ENCODE results near the gene MFSD12. TPM values are rescaled to one million over a fixed set of nuclear protein-coding genes. Genes with fewer than 3 reads are reported as not detected.

Gene MFSD12
- total RNA-seq (2014; rRNA removed; shearing (Covaris generic)), result 74.4 and 79.4 TPM in 2 replicates
- total RNA-seq (2022), result 72.6 and 78.8 TPM in 2 replicates
- Bru-seq, nascent RNA, result percentile 54 among the genes with signal in this experiment
- percentile 67 among the genes with signal in this experiment for BruChase-seq, experiment 1, labeled RNA remaining after a 6-hour chase
- BruChase-seq, experiment 2, labeled RNA remaining after a 2-hour chase, result percentile 67 among the genes with signal in this experiment
- long read RNA-seq, transcript MFSD12-201 (10 exons, 2,124 nt), result major isoform, 9 of 29 reads
- long read RNA-seq, partial matches to known transcripts, result 1 of 29 reads
- long read RNA-seq, other reads (novel, unspliced or antisense), result 19 of 29 reads

DNA sequence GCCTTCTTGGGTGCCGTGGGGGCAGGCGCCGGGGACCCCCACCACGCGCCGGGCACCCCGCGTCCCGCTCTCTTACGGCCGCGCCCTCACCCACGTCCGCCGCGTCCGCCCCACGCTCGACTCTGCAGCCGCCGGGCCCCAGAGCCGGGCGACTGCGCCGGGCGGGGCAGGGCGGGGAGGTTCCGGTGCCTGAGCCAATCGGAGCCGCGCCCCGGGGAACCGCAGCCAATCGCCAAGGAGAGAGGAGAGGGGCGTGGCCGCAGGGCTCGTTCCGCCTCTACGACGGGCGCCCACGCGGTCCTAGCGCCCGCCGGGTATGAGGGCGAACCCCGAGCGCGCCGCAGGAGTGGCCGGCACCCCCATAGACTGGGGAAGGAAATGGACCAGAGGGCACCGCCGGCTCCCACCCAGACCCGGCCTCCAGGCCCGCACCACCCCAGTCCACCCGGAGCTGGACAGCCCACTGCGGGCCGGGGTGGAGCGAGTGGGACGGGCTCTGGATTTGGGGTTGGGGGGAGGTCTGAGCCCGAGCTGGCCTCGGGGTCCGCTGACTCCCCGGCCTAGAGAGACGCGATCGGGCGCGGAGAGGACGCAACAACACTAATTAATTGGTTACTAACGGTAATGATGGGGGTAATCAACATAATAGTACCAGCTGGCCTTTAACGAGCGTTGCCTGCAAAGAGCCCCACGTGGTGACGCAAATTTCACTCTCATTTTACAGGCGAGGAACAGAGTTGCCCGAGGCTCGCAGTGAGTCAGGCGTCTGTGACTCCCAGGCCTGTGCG is at the start of gene MFSD12:
Gene MFSD12 (minus strand): TSS at position 126 of the 788 bp plus-strand sequence. CDS start 183 bp downstream, outside the sequence.
- TSS peak; percentile 79 for BruUV-seq (replicated peaks)
- H3K4me1 ChIP-seq (ENCODE audit: insufficient read depth, low read length, poor library complexity, severe bottlenecking), result peaks cover 74% of the 10 kb centered on the region
- DNase-seq (ENCODE audit: low spot score), result peak; percentile 95
- H3K4me2 ChIP-seq (ENCODE audit: low read length), result peak within 1 kb of the TSS; percentile 91
- H4K20me1 ChIP-seq (ENCODE audit: insufficient read depth, low read length), result 0 out of 2 replicates have a peak, but pooled peaks cover 4% of the 10 kb centered on the region
- no peaks in the 10 kb centered on the region for H3K9me3 ChIP-seq (ENCODE audit: low read length)
- peak within 1 kb of the TSS; percentile 82 for H2AFZ ChIP-seq (ENCODE audit: low read length)
- ChIA-PET POLR2A (interaction anchor here (0.6 to 1.6 kb wide), 2 partner anchors 16 to 260 kb away, joined by 3 to 5 read pairs; no protein-coding TSS in a partner anchor), CTCF (ENCODE audit: unreplicated experiment) (interaction anchor here (0.6 kb wide), 1 partner anchor 31 kb away, joined by 3 read pairs; no protein-coding TSS in a partner anchor)
- H3K79me2 ChIP-seq (ENCODE audit: insufficient read depth, low read depth, low read length), result peaks cover 39% of the 10 kb centered on the region; the same call in 1 of the 2 replicates
- no peaks in the 10 kb centered on the region for H3K9me2 ChIP-seq (ENCODE audit: insufficient read depth, low read length)
- intact Hi-C loops (cut with micrococcal nuclease; ENCODE audit: unreplicated experiment), result loop anchor here (1.0 kb wide), 1 partner anchor 15 kb away; the partner anchor contains the start of gene HMG20B
- H3K27ac ChIP-seq (ENCODE audit: low read depth, low read length, poor library complexity, severe bottlenecking), result peak within 1 kb of the TSS; percentile 51
- peak within 1 kb of the TSS; percentile 72 for H3K4me3 ChIP-seq (ENCODE audit: low read depth, low read length, poor library complexity, severe bottlenecking)
- no peak for TF ChIP-seq EZH2phosphoT487 (IDR thresholded peaks at IDR 0.05; ENCODE audit: borderline replicate concordance, low read depth, low read length)
- TF ChIP-seq, protein P1, sequence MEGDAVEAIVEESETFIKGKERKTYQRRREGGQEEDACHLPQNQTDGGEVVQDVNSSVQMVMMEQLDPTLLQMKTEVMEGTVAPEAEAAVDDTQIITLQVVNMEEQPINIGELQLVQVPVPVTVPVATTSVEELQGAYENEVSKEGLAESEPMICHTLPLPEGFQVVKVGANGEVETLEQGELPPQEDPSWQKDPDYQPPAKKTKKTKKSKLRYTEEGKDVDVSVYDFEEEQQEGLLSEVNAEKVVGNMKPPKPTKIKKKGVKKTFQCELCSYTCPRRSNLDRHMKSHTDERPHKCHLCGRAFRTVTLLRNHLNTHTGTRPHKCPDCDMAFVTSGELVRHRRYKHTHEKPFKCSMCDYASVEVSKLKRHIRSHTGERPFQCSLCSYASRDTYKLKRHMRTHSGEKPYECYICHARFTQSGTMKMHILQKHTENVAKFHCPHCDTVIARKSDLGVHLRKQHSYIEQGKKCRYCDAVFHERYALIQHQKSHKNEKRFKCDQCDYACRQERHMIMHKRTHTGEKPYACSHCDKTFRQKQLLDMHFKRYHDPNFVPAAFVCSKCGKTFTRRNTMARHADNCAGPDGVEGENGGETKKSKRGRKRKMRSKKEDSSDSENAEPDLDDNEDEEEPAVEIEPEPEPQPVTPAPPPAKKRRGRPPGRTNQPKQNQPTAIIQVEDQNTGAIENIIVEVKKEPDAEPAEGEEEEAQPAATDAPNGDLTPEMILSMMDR (conservative IDR thresholded peaks at IDR 0.05; ENCODE audit: low read length), result no peak
- no peaks in the 10 kb centered on the region; the same call in 1 of the 2 replicates for H3K36me3 ChIP-seq (ENCODE audit: insufficient read depth, low read length)

DNA sequence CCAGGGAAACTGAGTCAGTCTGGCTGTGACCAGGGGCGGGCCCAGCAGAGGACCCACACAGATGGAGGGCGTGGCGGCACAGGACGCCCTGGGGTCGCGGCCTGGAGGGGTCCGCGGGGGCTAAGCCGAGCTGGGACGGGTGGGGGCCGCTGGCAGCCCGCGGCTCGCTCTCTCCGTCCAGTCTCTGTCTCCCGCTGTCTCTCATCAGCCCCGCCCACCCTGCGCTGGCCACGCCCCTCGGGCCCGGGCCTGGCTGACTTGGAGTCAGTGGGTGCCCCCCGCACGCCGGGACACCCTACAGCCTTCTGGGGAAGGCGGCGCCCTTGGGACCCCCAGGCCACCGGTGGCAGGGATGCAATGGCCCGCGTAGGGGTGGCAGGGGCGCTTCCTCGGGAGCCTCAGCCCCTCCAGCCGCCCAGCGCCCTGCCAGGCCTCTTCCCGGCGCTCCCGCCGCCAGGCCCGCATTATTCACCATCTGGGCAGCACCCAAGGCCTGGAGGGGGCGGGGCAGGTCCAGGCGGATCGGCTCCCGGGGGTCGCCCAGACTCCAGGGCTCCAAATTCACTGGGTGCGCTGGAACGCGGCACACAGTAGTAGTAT is 49.4 kb upstream of the MFSD12 start, which contains the start of gene TBXA2R:
Gene TBXA2R (minus strand): TSS at position 186 of the 600 bp plus-strand sequence. CDS start 6,241 bp downstream, outside the sequence.
- Histone ChIP-seq H3K9me3 (ENCODE audit: low read length) (no peaks in the 10 kb centered on the region), H3K36me3 (ENCODE audit: insufficient read depth, low read length) (peaks cover 23% of the 10 kb centered on the region), H2AFZ (ENCODE audit: low read length) (peak within 1 kb of the TSS; percentile 42; the same call in 1 of the 2 replicates), H3K4me2 (ENCODE audit: low read length) (no peak within 1 kb of the TSS), H3K27ac (ENCODE audit: low read depth, low read length, poor library complexity, severe bottlenecking) (no peak within 1 kb of the TSS), H3K4me1 (ENCODE audit: insufficient read depth, low read length, poor library complexity, severe bottlenecking) (peaks cover 21% of the 10 kb centered on the region), H3K4me3 (ENCODE audit: low read depth, low read length, poor library complexity, severe bottlenecking) (no peak within 1 kb of the TSS), H4K20me1 (ENCODE audit: insufficient read depth, low read length) (no peaks in the 10 kb centered on the region), H3K79me2 (ENCODE audit: insufficient read depth, low read depth, low read length) (no peaks in the 10 kb centered on the region), H3K9me2 (ENCODE audit: insufficient read depth, low read length) (no peaks in the 10 kb centered on the region)
- POLR2A ChIA-PET, result no interaction called here
- intact Hi-C loops (cut with micrococcal nuclease; ENCODE audit: unreplicated experiment), result no loop called here
- BruUV-seq (replicated peaks), result no TSS peak
- CTCF ChIA-PET (ENCODE audit: unreplicated experiment), result no interaction called here
- peak; percentile 27 for DNase-seq (ENCODE audit: low spot score)
- TF ChIP-seq, protein P1 (conservative IDR thresholded peaks at IDR 0.05; ENCODE audit: low read length), result no peak
- no peak for TF ChIP-seq EZH2phosphoT487 (IDR thresholded peaks at IDR 0.05; ENCODE audit: borderline replicate concordance, low read depth, low read length)
